OCI-LY3 (cell line): ENCODE results near the gene SHROOM3.

Experiments
- CTCF ChIP-seq: fragments of 200-600, 300-600 bp; sonication (generic); IDR thresholded peaks from 2 replicates; pipeline ENCODE4 v1.5.1; 2014; ENCODE audit warnings: antibody characterized with exemption, low read length, low read depth
- EZH2phosphoT487 ChIP-seq: fragments of 200-600 bp; shearing (Covaris generic); IDR thresholded peaks from 2 replicates; pipeline ENCODE4 v1.6.1; 2018; ENCODE audit warnings: antibody characterized with exemption, mixed run types, low read depth

- TF ChIP-seq CTCF (no peak), EZH2phosphoT487 (no peak)
Observed at GRCh38 chr4:76518241-76518640, 83.2 kb downstream of the SHROOM3 start.
